Measurements from ENCODE around the gene SFXN2.

The SFXN2 gene

GRCh38 chr10:102775935-102776669, 61.7 kb downstream of the SFXN2 start:
- Histone ChIP-seq H3K4me1 (ENCODE audit: control insufficient read depth, insufficient read depth, low read length) (peaks cover 19% of the 10 kb centered on the region), H3K4me3 (ENCODE audit: low read length) (no peak overlapping the region), H3K36me3 (ENCODE audit: control insufficient read depth, insufficient read depth, low read length) (no peaks in the 10 kb centered on the region), H3K27me3 (ENCODE audit: control insufficient read depth, insufficient read depth, low read length) (no peaks in the 10 kb centered on the region), H3K9me3 (ENCODE audit: control insufficient read depth, insufficient read depth, low read length) (no peaks in the 10 kb centered on the region), H3K27ac (ENCODE audit: low read length) (no peak overlapping the region)
- WGBS (ENCODE audit: insufficient coverage, insufficient read length): no CpG with 5 or more reads among the region's 17 CpGs
- DNase-seq (ENCODE audit: low read depth, low spot score): no peak

GRCh38 chr10:102776779-102777456, 62.5 kb downstream of the SFXN2 start:
- H3K4me1 ChIP-seq (ENCODE audit: control insufficient read depth, insufficient read depth, low read length): peaks cover 19% of the 10 kb centered on the region
- WGBS (ENCODE audit: insufficient coverage, insufficient read length): no CpG with 5 or more reads among the region's 9 CpGs
- no peak overlapping the region for H3K4me3 ChIP-seq (ENCODE audit: low read length)
- no peak overlapping the region for H3K27ac ChIP-seq (ENCODE audit: low read length)
- no peaks in the 10 kb centered on the region for H3K27me3 ChIP-seq (ENCODE audit: control insufficient read depth, insufficient read depth, low read length)
- no peak for DNase-seq (ENCODE audit: low read depth, low spot score)
- no peaks in the 10 kb centered on the region for H3K36me3 ChIP-seq (ENCODE audit: control insufficient read depth, insufficient read depth, low read length)
- no peaks in the 10 kb centered on the region for H3K9me3 ChIP-seq (ENCODE audit: control insufficient read depth, insufficient read depth, low read length)

GRCh38 chr10:102777711-102778453, 63.4 kb downstream of the SFXN2 start:
- H3K27ac ChIP-seq (ENCODE audit: low read length): no peak overlapping the region
- H3K4me3 ChIP-seq (ENCODE audit: low read length): no peak overlapping the region
- H3K9me3 ChIP-seq (ENCODE audit: control insufficient read depth, insufficient read depth, low read length): no peaks in the 10 kb centered on the region
- peaks cover 19% of the 10 kb centered on the region for H3K4me1 ChIP-seq (ENCODE audit: control insufficient read depth, insufficient read depth, low read length)
- no CpG with 5 or more reads among the region's 17 CpGs for WGBS (ENCODE audit: insufficient coverage, insufficient read length)
- no peaks in the 10 kb centered on the region for H3K27me3 ChIP-seq (ENCODE audit: control insufficient read depth, insufficient read depth, low read length)
- no peaks in the 10 kb centered on the region for H3K36me3 ChIP-seq (ENCODE audit: control insufficient read depth, insufficient read depth, low read length)
- DNase-seq (ENCODE audit: low read depth, low spot score): no peak

GRCh38 chr10:102778781-102779180, 64.3 kb downstream of the SFXN2 start:
- no peaks in the 10 kb centered on the region for H3K27me3 ChIP-seq (ENCODE audit: control insufficient read depth, insufficient read depth, low read length)
- H3K36me3 ChIP-seq (ENCODE audit: control insufficient read depth, insufficient read depth, low read length): no peaks in the 10 kb centered on the region
- H3K27ac ChIP-seq (ENCODE audit: low read length): no peak overlapping the region
- WGBS (ENCODE audit: insufficient coverage, insufficient read length): no CpG with 5 or more reads among the region's 2 CpGs
- H3K4me1 ChIP-seq (ENCODE audit: control insufficient read depth, insufficient read depth, low read length): peaks cover 20% of the 10 kb centered on the region
- no peak overlapping the region for H3K4me3 ChIP-seq (ENCODE audit: low read length)
- DNase-seq (ENCODE audit: low read depth, low spot score): no peak
- H3K9me3 ChIP-seq (ENCODE audit: control insufficient read depth, insufficient read depth, low read length): no peaks in the 10 kb centered on the region

- Histone ChIP-seq H3K4me1 (ENCODE audit: control insufficient read depth, insufficient read depth, low read length) (peaks cover 20% of the 10 kb centered on the region), H3K27me3 (ENCODE audit: control insufficient read depth, insufficient read depth, low read length) (no peaks in the 10 kb centered on the region), H3K9me3 (ENCODE audit: control insufficient read depth, insufficient read depth, low read length) (no peaks in the 10 kb centered on the region), H3K36me3 (ENCODE audit: control insufficient read depth, insufficient read depth, low read length) (no peaks in the 10 kb centered on the region), H3K27ac (ENCODE audit: low read length) (no peak overlapping the region), H3K4me3 (ENCODE audit: low read length) (no peak overlapping the region)
- DNase-seq (ENCODE audit: low read depth, low spot score): no peak
- no CpG with 5 or more reads among the region's 10 CpGs for WGBS (ENCODE audit: insufficient coverage, insufficient read length)
Measured at GRCh38 chr10:102779680-102780526, 65.5 kb downstream of the SFXN2 start.

GRCh38 chr10:102780527-102780808, 66.0 kb downstream of the SFXN2 start:
- H3K4me1 ChIP-seq (ENCODE audit: control insufficient read depth, insufficient read depth, low read length): peaks cover 20% of the 10 kb centered on the region

GRCh38 chr10:102781090-102781920, 66.9 kb downstream of the SFXN2 start:
- Histone ChIP-seq H3K4me3 (ENCODE audit: low read length) (no peak overlapping the region), H3K27me3 (ENCODE audit: control insufficient read depth, insufficient read depth, low read length) (no peaks in the 10 kb centered on the region), H3K9me3 (ENCODE audit: control insufficient read depth, insufficient read depth, low read length) (no peaks in the 10 kb centered on the region), H3K27ac (ENCODE audit: low read length) (no peak overlapping the region), H3K36me3 (ENCODE audit: control insufficient read depth, insufficient read depth, low read length) (no peaks in the 10 kb centered on the region), H3K4me1 (ENCODE audit: control insufficient read depth, insufficient read depth, low read length) (peaks cover 16% of the 10 kb centered on the region)
- no peak for DNase-seq (ENCODE audit: low read depth, low spot score)
- no CpG with 5 or more reads among the region's 8 CpGs for WGBS (ENCODE audit: insufficient coverage, insufficient read length)

More at GRCh38 chr10:102780527-102780808, 66.0 kb downstream of the SFXN2 start:
- H3K36me3 ChIP-seq (ENCODE audit: control insufficient read depth, insufficient read depth, low read length): no peaks in the 10 kb centered on the region
- no peaks in the 10 kb centered on the region for H3K9me3 ChIP-seq (ENCODE audit: control insufficient read depth, insufficient read depth, low read length)
- no peak for DNase-seq (ENCODE audit: low read depth, low spot score)
- no peaks in the 10 kb centered on the region for H3K27me3 ChIP-seq (ENCODE audit: control insufficient read depth, insufficient read depth, low read length)
- H3K4me3 ChIP-seq (ENCODE audit: low read length): no peak overlapping the region
- no peak overlapping the region for H3K27ac ChIP-seq (ENCODE audit: low read length)
- WGBS (ENCODE audit: insufficient coverage, insufficient read length): no CpG with 5 or more reads among the region's 1 CpG

GRCh38 chr10:102781921-102782557, 67.6 kb downstream of the SFXN2 start:
- DNase-seq (ENCODE audit: low read depth, low spot score): no peak
- H3K9me3 ChIP-seq (ENCODE audit: control insufficient read depth, insufficient read depth, low read length): no peaks in the 10 kb centered on the region

More at GRCh38 chr10:102781921-102782557, 67.6 kb downstream of the SFXN2 start:
- Histone ChIP-seq H3K27ac (ENCODE audit: low read length) (no peak overlapping the region), H3K4me1 (ENCODE audit: control insufficient read depth, insufficient read depth, low read length) (peaks cover 10% of the 10 kb centered on the region; the same call in 1 of the 2 replicates), H3K4me3 (ENCODE audit: low read length) (no peak overlapping the region), H3K27me3 (ENCODE audit: control insufficient read depth, insufficient read depth, low read length) (no peaks in the 10 kb centered on the region), H3K36me3 (ENCODE audit: control insufficient read depth, insufficient read depth, low read length) (no peaks in the 10 kb centered on the region)
- no CpG with 5 or more reads among the region's 6 CpGs for WGBS (ENCODE audit: insufficient coverage, insufficient read length)
